OCI-LY3 (cell line): ENCODE results near the gene PCBP3.

Source experiments
- EZH2phosphoT487 ChIP-seq: fragments of 200-600 bp; shearing (Covaris generic); IDR thresholded peaks from 2 replicates; pipeline ENCODE4 v1.6.1; 2018; ENCODE audit warnings: antibody characterized with exemption, mixed run types, low read depth
- TF ChIP-seq, protein P1 (sequence below): fragments of 200-600, 300-600 bp; sonication (generic); IDR thresholded peaks from 2 replicates; pipeline ENCODE4 v1.5.1; 2014; ENCODE audit warnings: antibody characterized with exemption, low read length, low read depth

DNA sequence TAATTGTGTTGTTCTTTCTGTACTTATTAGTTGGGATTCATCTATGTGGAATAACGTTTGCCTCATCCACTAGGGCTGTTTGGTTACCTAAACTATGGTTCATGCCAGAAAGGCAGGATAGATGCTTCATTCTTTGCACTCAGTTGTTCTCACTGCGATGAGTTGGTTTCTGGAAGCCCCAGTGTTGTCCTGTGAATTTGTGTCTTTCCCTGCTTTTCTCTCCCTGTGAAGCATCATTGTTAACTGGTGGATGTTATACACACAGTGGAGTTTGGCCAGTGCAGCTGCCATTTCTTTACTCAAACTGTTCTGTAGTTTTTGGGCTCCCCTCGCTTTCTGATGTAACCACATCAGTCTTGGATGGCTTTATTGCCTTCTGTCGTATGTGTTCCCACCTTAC lies 194.4 kb downstream of the PCBP3 start:
- TF ChIP-seq, protein P1, sequence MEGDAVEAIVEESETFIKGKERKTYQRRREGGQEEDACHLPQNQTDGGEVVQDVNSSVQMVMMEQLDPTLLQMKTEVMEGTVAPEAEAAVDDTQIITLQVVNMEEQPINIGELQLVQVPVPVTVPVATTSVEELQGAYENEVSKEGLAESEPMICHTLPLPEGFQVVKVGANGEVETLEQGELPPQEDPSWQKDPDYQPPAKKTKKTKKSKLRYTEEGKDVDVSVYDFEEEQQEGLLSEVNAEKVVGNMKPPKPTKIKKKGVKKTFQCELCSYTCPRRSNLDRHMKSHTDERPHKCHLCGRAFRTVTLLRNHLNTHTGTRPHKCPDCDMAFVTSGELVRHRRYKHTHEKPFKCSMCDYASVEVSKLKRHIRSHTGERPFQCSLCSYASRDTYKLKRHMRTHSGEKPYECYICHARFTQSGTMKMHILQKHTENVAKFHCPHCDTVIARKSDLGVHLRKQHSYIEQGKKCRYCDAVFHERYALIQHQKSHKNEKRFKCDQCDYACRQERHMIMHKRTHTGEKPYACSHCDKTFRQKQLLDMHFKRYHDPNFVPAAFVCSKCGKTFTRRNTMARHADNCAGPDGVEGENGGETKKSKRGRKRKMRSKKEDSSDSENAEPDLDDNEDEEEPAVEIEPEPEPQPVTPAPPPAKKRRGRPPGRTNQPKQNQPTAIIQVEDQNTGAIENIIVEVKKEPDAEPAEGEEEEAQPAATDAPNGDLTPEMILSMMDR: no peak
- no peak for TF ChIP-seq EZH2phosphoT487
